Measurements from ENCODE around the gene TMOD1.
"Not testable (repeated sequence)": the region's sequence is repeated elsewhere in the genome, so short reads cannot be mapped to it uniquely, and the experiment has no call there.

TMOD1 gene

DNA sequence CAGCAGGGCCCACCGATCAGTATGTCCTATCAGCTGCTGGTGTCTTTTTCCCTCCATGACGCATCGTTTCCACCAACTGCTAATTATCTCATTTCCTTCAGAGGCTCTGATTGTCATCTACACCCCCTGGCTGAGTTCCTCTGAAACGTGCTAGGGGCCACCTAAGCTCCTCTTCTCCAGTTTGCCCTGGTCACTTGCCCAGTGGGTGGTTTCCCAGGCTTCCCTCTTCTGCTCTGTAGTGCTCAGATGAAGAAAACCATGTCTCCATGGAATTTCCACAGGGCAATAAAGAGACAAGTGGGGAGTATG is 66.4 kb downstream of the TMOD1 start:
- no peak for TF ChIP-seq ZNF274 (IDR thresholded peaks at IDR 0.05; ENCODE audit: low read depth, low read length)
- H3K4me3 ChIP-seq (ENCODE audit: low read length): no peak overlapping the region

- no peak for TF ChIP-seq ZNF274 (IDR thresholded peaks at IDR 0.05; ENCODE audit: low read depth, low read length)
- H3K4me3 ChIP-seq (ENCODE audit: low read length): no peak overlapping the region
These were observed 67.2 kb downstream of the TMOD1 start for GRCh38 chr9:97568461-97569275.

GRCh38 chr9:97570899-97571298 is 69.4 kb downstream of the TMOD1 start:
- no peak for TF ChIP-seq ZNF274 (IDR thresholded peaks at IDR 0.05; ENCODE audit: low read depth, low read length)
- no peak overlapping the region for H3K4me3 ChIP-seq (ENCODE audit: low read length)

DNA sequence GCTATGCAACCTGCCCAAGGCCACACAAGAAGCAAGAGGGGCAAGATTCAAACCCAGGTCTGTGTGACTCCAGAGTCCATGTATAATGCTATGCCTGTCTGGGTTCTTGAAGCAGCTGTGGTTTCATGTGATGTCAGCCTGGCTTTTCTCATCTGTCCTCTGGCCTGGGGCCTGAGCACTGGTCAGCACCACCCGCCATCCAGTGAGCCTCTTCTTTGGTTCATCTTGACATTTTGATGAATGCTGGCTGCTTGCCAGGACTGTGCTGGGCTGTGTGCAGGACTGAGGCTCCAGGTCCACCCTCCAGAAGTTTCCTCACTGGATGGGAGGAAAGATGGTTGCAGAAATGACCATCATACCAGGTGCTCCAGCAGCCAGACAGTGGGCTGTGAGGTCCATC is 70.2 kb downstream of the TMOD1 start:
- TF ChIP-seq ZNF274 (IDR thresholded peaks at IDR 0.05; ENCODE audit: low read depth, low read length): no peak
- H3K4me3 ChIP-seq (ENCODE audit: low read length): no peak overlapping the region

DNA sequence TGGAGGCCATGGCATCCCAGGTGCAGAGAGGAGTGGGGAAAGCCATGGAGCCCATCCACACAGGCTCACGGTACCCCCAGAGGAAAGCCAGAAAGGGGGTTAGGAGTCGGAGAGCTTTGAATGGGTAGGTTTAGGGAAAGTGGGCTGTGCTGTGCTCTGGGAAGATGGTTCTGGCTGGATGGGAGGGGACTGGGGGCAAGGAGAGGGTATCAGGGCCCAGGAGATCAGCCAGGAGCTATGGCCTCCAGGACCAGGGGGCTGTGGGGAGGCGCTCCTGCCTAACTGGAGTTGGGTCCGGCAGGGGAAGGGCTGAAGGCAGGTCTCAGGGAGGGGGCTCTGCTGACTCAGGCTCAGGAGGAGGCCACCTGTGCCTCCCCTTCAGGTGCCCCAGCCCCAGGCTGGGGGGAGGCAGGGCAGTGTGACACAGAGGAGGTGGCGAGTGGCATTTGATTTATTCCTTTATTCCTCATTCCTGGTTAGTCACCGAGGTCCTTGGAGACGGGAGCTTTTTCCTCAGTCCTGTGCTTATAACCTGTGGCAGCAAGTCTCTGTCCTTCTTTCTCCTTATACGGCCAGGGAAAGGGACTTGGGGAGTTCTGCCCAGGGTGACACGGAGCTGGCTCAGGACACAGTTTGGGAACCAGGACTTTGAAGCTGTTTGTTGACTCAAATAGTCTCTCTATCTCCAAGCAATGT is 70.9 kb downstream of the TMOD1 start:
- no peak for TF ChIP-seq ZNF274 (IDR thresholded peaks at IDR 0.05; ENCODE audit: low read depth, low read length)
- no peak overlapping the region for H3K4me3 ChIP-seq (ENCODE audit: low read length)

GRCh38 chr9:97572892-97573365 is 71.5 kb downstream of the TMOD1 start:
- no peak for TF ChIP-seq ZNF274 (IDR thresholded peaks at IDR 0.05; ENCODE audit: low read depth, low read length)
- no peak overlapping the region for H3K4me3 ChIP-seq (ENCODE audit: low read length)

- H3K4me3 ChIP-seq (ENCODE audit: low read length): no peak overlapping the region
- TF ChIP-seq ZNF274 (IDR thresholded peaks at IDR 0.05; ENCODE audit: low read depth, low read length): no peak
These were observed 72.1 kb downstream of the TMOD1 start for GRCh38 chr9:97573482-97574073.

DNA sequence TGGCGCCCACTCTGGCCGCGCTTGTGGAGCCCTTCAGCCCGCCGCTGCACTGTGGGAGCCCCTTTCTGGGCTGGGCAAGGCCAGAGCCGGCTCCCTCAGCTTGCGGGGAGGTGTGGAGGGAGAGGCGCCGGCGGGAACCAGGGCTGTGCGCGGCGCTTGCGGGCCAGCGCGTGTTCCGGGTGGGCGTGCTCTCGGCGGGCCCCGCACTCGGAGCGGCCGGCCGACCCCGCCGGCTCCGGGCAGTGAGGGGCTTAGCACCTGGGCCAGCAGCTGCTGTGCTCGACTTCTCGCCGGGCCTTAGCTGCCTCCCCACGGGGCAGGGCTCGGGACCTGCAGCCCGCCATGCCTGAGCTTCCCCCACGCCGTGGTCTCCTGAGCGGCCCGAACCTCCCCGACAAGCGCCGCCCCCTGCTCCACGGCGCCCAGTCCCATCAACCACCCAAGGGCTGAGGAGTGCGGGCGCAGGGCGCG is 72.7 kb downstream of the TMOD1 start:
- H3K4me3 ChIP-seq (ENCODE audit: low read length): not testable (repeated sequence)

DNA sequence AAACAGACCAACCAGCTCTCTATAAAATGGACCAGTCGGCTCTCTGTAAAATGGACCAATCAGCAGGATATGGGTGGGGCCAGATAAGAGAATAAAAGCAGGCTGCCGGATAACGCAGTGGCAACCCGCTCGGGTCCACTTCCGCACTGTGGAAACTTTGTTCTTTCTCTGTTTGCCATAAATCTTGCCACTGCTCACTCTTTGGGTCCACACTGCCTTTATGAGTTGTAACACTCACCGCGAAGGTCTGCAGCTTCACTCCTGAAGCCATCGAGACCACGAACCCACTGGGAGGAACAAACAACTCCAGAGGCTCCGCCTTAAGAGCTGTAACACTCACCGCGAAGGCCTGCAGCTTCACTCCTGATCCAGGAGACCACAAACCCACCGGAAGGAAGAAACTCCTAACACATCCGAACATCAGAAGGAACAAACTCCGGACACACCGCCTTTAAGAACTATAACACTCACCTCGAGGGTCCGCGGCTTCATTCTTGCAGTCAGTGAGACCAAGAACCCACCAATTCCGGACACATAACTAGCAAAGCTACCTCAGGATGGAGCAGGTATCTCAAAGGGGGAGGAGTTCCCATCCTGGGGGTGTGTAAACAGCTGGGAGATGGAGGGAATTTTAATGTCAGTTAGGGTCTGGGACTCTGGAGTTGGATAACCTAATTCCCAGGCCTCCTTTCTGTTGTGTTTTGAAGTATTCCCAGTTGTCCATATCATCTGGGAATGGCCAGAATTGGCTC is 73.6 kb downstream of the TMOD1 start:
- H3K4me3 ChIP-seq (ENCODE audit: low read length): peak overlapping the region; percentile 19; the same call in 1 of the 2 replicates

DNA sequence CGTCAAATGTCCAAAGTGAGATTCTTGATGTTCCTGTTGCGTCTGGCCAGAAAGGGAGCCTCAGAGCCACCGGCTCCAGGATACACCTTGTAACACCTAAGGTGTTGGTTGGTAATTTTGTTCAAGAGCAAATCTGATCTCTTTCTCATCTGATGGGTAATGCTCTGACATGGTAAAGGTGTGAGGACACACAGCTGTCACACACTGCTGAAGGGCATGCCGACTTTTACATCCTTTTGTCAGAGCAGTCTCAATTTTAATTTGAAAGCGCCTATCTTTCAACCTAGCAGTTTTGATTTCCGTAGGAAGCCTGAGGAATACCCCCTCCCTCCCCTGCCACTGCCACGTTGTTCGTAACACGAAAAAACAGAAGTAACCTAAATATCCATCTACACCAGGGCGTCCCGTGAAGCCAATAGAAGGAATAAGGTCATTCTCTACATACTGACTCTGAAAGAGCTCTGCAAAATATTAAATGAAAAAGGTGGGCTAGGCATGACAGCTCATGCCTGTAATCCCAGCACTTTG is 74.3 kb downstream of the TMOD1 start:
- TF ChIP-seq ZNF274 (IDR thresholded peaks at IDR 0.05; ENCODE audit: low read depth, low read length): no peak
- H3K4me3 ChIP-seq (ENCODE audit: low read length): no peak overlapping the region

- TF ChIP-seq ZNF274 (IDR thresholded peaks at IDR 0.05; ENCODE audit: low read depth, low read length): no peak
- H3K4me3 ChIP-seq (ENCODE audit: low read length): no peak overlapping the region
These were observed 75.6 kb downstream of the TMOD1 start for GRCh38 chr9:97577051-97577450.

DNA sequence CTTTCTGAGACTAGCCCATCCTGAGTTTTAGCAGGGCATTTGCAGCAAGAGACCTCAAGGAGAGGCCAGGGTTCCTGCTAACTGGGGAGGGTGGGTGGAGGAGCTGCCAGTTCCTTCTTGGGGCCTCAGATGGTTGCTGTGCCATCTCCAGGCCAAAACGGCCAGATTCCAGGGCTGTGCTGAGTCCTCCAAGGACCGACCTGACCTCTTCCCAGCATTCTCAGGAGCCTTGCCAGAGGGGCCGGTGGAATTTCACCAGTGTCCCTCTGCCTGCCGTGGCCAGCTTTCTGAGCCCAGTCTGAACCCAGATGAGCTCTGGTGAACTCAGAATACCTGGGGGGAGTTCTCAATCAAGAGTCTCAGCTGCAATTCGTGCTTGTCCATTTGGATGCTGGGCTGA is 77.4 kb downstream of the TMOD1 start:
- TF ChIP-seq ZNF274 (IDR thresholded peaks at IDR 0.05; ENCODE audit: low read depth, low read length): no peak
- no peak overlapping the region for H3K4me3 ChIP-seq (ENCODE audit: low read length)

DNA sequence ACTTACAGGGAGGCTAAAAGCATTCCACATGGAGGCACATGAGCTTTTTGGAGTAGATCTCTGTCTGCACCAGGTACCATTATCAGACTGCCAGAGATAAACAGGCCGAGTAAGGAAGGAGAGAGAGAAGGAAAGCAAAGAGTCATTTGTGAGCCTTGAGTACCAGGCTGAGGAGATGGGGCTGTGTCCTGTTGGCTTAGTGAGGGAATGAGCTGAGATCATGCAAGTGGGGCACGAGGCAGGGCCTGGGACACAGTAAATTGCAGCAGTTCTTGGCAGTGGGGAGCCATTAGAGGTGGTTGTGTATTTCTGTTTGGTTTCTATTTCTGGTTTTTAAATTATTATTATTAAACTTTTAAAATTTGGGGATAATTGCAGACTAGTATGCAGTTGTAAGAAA is 78.4 kb downstream of the TMOD1 start:
- TF ChIP-seq ZNF274 (IDR thresholded peaks at IDR 0.05; ENCODE audit: low read depth, low read length): no peak
- no peak overlapping the region for H3K4me3 ChIP-seq (ENCODE audit: low read length)

DNA sequence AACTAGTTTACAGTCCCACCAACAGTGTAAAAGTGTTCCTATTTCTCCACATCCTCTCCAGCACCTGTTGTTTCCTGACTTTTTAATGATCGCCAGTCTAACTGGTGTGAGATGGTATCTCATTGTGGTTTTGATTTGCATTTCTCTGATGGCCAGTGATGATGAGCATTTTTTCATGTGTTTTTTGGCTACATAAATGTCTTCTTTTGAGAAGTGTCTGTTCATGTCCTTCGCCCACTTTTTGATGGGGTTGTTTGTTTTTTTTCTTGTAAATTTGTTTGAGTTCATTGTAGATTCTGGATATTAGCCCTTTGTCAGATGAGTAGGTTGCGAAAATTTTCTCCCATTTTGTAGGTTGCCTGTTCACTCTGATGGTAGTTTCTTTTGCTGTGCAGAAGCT is 80.1 kb downstream of the TMOD1 start:
- not testable (repeated sequence) for H3K4me3 ChIP-seq (ENCODE audit: low read length)

DNA sequence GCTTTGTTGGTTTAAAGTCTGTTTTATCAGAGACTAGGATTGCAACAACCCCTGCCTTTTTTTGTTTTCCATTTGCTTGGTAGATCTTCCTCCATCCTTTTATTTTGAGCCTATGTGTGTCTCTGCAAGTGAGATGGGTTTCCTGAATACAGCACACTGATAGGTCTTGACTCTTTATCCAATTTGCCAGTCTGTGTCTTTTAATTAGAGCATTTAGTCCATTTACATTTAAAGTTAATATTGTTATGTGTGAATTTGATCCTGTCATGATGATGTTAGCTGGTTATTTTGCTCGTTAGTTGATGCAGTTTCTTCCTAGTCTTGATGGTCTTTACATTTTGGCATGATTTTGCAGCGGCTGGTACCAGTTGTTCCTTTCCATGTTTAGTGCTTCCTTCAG is 83.3 kb downstream of the TMOD1 start:
- H3K4me3 ChIP-seq (ENCODE audit: low read length): not testable (repeated sequence)

DNA sequence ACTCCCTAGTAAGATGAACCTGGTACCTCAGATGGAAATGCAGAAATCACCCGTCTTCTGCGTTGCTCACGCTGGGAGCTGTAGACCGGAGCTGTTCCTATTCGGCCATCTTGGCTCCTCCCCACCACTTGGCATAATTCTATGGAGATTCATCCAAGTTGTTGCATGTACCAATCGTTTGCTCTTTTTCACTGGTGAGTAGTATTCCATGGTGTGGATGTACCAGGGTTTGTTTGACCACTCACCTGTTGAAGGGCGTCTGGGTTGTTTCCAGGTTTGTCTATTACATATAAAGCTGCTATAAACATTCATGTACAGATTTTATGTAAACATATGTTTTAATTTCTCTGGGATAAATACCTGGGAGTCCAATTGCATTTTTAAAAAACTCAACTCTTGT is 85.4 kb downstream of the TMOD1 start:
- H3K4me3 ChIP-seq (ENCODE audit: low read length): not testable (repeated sequence)
